ENCODE measurements around the gene CACNA1S. TPM values are rescaled to one million over a fixed set of nuclear protein-coding genes. Genes with fewer than 3 reads are reported as not detected.

The CACNA1S gene
- total RNA-seq, 1 experiment from 2014 or later = not detected

DNA sequence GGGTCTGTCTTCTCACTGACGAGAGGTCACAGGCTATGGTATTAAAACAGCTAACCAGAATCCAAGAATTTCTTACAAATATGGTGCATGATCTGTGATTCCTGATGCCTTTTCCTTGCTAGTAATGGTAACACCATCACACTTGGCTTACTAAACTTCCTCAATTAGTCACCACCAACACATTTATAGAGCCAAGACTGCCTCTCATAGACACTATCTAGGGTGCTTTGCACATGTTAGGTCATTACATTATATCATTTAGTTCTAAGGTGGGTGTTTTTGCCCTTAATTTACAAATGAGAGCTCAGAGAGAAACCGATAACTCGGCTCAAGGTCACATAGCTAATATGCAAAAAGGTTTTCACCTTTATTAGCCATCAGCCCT lies 97.4 kb downstream of the CACNA1S start:
- H3K4me1 ChIP-seq (ENCODE audit: insufficient read depth, low read length) = peaks cover 7% of the 10 kb centered on the region; the same call in 1 of the 2 replicates
- no peak overlapping the region for H2AFZ ChIP-seq (ENCODE audit: low read length)
- H2BK5ac ChIP-seq (ENCODE audit: insufficient read length, low read length) = no peak overlapping the region
- Mint-ChIP-seq H3K27ac (0 out of 7 replicates have a peak overlapping the region, but pooled peaks of 1 of the 3 experiments have one; percentile 44), H3K27me3 (ENCODE audit: low read depth) (no peaks in the 10 kb centered on the region; the same call in 1 of the 2 replicates), H3K4me3 (no peak overlapping the region), H3K36me3 (ENCODE audit: insufficient read depth in 1 of 3, low read depth in 3 of 3) (no peaks in the 10 kb centered on the region; a peak in 1 of 7 replicates), H3K4me1 (peaks cover 34 to 61% of the 10 kb centered on the region in 2 experiments), H3K9me3 (no peaks in the 10 kb centered on the region; a peak in 1 of 5 replicates)
- no peak overlapping the region for H3K4ac ChIP-seq (ENCODE audit: low read depth, low read length)
- H2BK120ac ChIP-seq (ENCODE audit: low read depth, low read length, poor library complexity, severe bottlenecking) = no peak overlapping the region
- no peak overlapping the region for H2BK20ac ChIP-seq (ENCODE audit: low read depth, low read length, poor library complexity, severe bottlenecking)
- no peak for DNase-seq
- H3K56ac ChIP-seq (ENCODE audit: insufficient read length, low read depth, low read length) = no peak overlapping the region
- H2BK15ac ChIP-seq (ENCODE audit: low read depth, low read length) = no peak overlapping the region
- no peaks in the 10 kb centered on the region for H3K23me2 ChIP-seq (ENCODE audit: insufficient read length, low read depth, low read length, poor library complexity, severe bottlenecking)
- H3K79me2 ChIP-seq (ENCODE audit: insufficient read depth, low read length) = peaks cover 1% of the 10 kb centered on the region; the same call in 1 of the 2 replicates
- H3K79me1 ChIP-seq (ENCODE audit: insufficient read depth, low read depth, low read length, poor library complexity, severe bottlenecking) = no peaks in the 10 kb centered on the region
- WGBS (ENCODE audit: extremely low coverage, insufficient read length, low lambda C conversion rate) = no CpG with 5 or more reads among the region's 3 CpGs
- H4K20me1 ChIP-seq (ENCODE audit: control insufficient read depth, insufficient read depth, insufficient read length) = no peaks in the 10 kb centered on the region
- no peak overlapping the region for H3K4me2 ChIP-seq (ENCODE audit: insufficient read depth, insufficient read length, low read length)
- no peak overlapping the region for H2BK12ac ChIP-seq (ENCODE audit: insufficient read length, low read depth, low read length)
- no peak overlapping the region for H3K27ac ChIP-seq (ENCODE audit: insufficient read length, low read depth, low read length)
- H3K23ac ChIP-seq (ENCODE audit: insufficient read length, low read depth, low read length) = no peak overlapping the region
- H3K27me3 ChIP-seq (ENCODE audit: insufficient read depth, low read length) = no peaks in the 10 kb centered on the region
- no peaks in the 10 kb centered on the region for H3K9me3 ChIP-seq (ENCODE audit: control insufficient read depth, low read depth, low read length)
- no peak overlapping the region for H4K91ac ChIP-seq (ENCODE audit: insufficient read length, low read depth, low read length)
- H3K9ac ChIP-seq (ENCODE audit: extremely low read depth, insufficient read length, low read length) = no peak overlapping the region
- H3T11ph ChIP-seq (ENCODE audit: low read length) = no peak overlapping the region
- H3K14ac ChIP-seq (ENCODE audit: insufficient read depth, low read length) = no peak overlapping the region
- TF ChIP-seq, protein P1, sequence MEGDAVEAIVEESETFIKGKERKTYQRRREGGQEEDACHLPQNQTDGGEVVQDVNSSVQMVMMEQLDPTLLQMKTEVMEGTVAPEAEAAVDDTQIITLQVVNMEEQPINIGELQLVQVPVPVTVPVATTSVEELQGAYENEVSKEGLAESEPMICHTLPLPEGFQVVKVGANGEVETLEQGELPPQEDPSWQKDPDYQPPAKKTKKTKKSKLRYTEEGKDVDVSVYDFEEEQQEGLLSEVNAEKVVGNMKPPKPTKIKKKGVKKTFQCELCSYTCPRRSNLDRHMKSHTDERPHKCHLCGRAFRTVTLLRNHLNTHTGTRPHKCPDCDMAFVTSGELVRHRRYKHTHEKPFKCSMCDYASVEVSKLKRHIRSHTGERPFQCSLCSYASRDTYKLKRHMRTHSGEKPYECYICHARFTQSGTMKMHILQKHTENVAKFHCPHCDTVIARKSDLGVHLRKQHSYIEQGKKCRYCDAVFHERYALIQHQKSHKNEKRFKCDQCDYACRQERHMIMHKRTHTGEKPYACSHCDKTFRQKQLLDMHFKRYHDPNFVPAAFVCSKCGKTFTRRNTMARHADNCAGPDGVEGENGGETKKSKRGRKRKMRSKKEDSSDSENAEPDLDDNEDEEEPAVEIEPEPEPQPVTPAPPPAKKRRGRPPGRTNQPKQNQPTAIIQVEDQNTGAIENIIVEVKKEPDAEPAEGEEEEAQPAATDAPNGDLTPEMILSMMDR (conservative IDR thresholded peaks at IDR 0.05) = no peak
- H2AK5ac ChIP-seq (ENCODE audit: insufficient read length, low read length) = no peak overlapping the region
- H4K8ac ChIP-seq (replicated peaks; ENCODE audit: insufficient read length, low read depth, low read length) = no peak overlapping the region
- no peak overlapping the region for H4K5ac ChIP-seq (ENCODE audit: insufficient read length, low read depth, low read length)
- no peak overlapping the region for H3K18ac ChIP-seq (ENCODE audit: insufficient read length, low read depth, low read length)

All from H9 (cell line).